Activated naive CD4-positive, alpha-beta T cell treated with anti-CD3 and anti-CD28 coated beads for 36 hours (primary cell): ENCODE results near the gene NGFR. TPM values are rescaled to one million over a fixed set of nuclear protein-coding genes. Genes with fewer than 3 reads are reported as not detected.

Source experiments
- CTCF ChIA-PET: fragments of 350-600 bp; sonication (Branson Sonifier 250); formaldehyde crosslinking; loops from one replicate; lab custom pipeline; 2021; ENCODE audit warnings: antibody characterized with exemption; lab: Charles Lee
- DNase-seq: peaks from one replicate; pipeline ENCODE4 v3.0.0-alpha.2; 2020
- H3K27ac Mint-ChIP-seq: one replicate; pipeline ENCODE4 v1.8.0; 2021; ENCODE audit warnings: mild to moderate bottlenecking, mixed read lengths
- H3K27me3 Mint-ChIP-seq: one replicate; pipeline ENCODE4 v1.8.0; 2021; ENCODE audit warnings: low read depth, mixed read lengths
- H3K36me3 Mint-ChIP-seq: one replicate; pipeline ENCODE4 v1.8.0; 2021; ENCODE audit warnings: low read depth, mixed read lengths
- H3K4me1 Mint-ChIP-seq: one replicate; pipeline ENCODE4 v1.8.0; 2021; ENCODE audit warnings: low read depth, mixed read lengths
- H3K4me3 Mint-ChIP-seq: one replicate; pipeline ENCODE4 v1.8.0; 2021; ENCODE audit warnings: mild to moderate bottlenecking, moderate library complexity, mixed read lengths
- H3K9me3 Mint-ChIP-seq: one replicate; pipeline ENCODE4 v1.8.0; 2021; ENCODE audit warnings: mixed read lengths
- intact Hi-C: fragments of 100-400 bp; cut with micrococcal nuclease; formaldehyde crosslinking; loops from one replicate; pipeline ENCODE4 v1.15.1; 2023
- total RNA-seq, 2 experiments: library from RNA; stranded (reverse); gene quantifications; one replicate each; pipeline ENCODE4 v1.2.3, GENCODE V29; 2021

The NGFR gene
- total RNA-seq, 2 experiments from 2014 or later: 0.12 TPM

DNA sequence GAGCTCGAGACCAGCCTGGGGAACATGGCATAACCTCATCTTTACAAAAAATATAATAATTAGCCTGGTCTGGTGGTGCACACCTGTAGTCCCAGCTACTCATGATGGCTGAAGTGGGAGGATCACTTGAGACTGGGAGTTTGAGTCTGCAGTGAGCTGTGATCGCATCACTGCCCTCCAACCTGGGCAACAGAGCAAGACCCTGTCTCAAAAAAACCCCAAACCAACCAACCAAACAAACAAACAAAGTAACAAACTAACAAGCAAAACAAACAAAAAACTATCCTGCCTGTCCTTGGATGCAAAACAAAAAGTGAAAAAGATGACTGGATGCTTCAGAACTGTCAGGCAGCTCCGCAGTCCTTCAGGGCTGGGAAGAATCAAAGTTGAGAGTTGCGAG is 5.7 kb upstream of the NGFR start:
- CTCF ChIA-PET: interaction anchor here (0.6 to 1.6 kb wide), 3 partner anchors 67 to 361 kb away, joined by 3 to 4 read pairs (median 3); no protein-coding TSS in a partner anchor
- Mint-ChIP-seq H3K27me3 (peaks cover 43% of the 10 kb centered on the region), H3K9me3 (no peaks in the 10 kb centered on the region), H3K4me3 (no peak overlapping the region), H3K36me3 (no peaks in the 10 kb centered on the region), H3K4me1 (peaks cover 6% of the 10 kb centered on the region), H3K27ac (no peak overlapping the region)
- intact Hi-C loops: no loop called here
- DNase-seq: no peak

DNA sequence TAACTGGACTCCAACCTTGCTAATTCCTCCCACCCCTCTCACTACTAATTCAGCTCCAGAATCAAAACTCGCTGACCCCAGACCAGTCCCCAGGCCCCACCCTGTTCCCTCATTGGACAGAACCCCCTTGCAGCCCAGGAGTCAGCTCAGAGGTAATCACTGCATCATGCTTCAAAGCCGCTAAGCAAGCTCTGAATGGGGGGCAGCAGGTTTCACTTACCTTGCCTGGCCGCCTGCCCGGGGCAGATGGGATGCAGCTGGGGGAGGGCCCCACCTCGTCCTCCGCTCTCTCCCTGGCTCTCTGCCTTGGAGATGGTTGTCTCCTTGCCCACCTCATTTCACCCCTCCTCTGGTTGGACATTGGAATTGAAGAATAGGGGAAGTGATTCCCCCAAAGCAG is 4.8 kb upstream of the NGFR start:
- H3K27ac Mint-ChIP-seq: no peak overlapping the region
- no peak for DNase-seq

DNA sequence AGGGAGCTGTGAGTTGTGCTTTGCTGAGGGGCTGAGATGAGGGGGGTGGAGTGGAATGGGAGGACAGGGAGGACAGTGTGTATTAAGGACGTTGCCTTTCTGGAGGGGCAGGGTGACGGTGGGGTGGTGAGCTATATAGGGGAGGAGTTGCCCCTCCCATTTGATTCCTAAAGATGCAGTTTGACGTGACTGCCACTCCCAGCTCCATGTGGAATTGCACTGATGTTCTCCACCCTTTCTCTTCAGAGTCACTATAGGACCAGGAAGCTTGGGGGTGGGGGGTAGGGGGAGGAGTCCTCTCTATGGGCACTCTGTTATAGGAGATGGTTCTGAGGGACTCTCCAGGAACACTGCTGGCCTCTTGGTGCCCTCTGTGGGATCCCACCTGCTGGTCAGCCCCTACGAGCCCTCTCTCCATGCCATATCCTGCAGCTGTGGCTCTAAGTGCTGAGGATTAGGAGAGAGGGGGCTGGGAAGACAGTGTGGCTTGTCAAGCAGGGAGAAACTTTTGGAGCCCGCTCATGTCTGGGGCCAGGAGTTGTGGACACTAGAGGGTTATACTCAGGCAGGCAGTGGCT is 3.8 kb upstream of the NGFR start:
- intact Hi-C loops: no loop called here
- H3K27ac Mint-ChIP-seq: no peak overlapping the region
- H3K4me3 Mint-ChIP-seq: no peak overlapping the region
- peaks cover 37% of the 10 kb centered on the region for H3K27me3 Mint-ChIP-seq
- DNase-seq: no peak
- no peaks in the 10 kb centered on the region for H3K9me3 Mint-ChIP-seq
- H3K36me3 Mint-ChIP-seq: no peaks in the 10 kb centered on the region
- peaks cover 10% of the 10 kb centered on the region for H3K4me1 Mint-ChIP-seq
- CTCF ChIA-PET: interaction anchor here (0.7 to 1.3 kb wide), 3 partner anchors 16 to 66 kb away, joined by 3 to 6 read pairs (median 3); no protein-coding TSS in a partner anchor

More for the DNA sequence above, 4.8 kb upstream of the NGFR start:
- H3K36me3 Mint-ChIP-seq: no peaks in the 10 kb centered on the region
- CTCF ChIA-PET: interaction anchor here (1.3 kb wide), 1 partner anchor 67 kb away, joined by 6 read pairs; no protein-coding TSS in a partner anchor
- H3K27me3 Mint-ChIP-seq: peaks cover 36% of the 10 kb centered on the region
- H3K4me1 Mint-ChIP-seq: peaks cover 6% of the 10 kb centered on the region
- no peaks in the 10 kb centered on the region for H3K9me3 Mint-ChIP-seq
- intact Hi-C loops: no loop called here
- no peak overlapping the region for H3K4me3 Mint-ChIP-seq

- Mint-ChIP-seq H3K36me3 (no peaks in the 10 kb centered on the region), H3K27me3 (peaks cover 44% of the 10 kb centered on the region), H3K27ac (no peak overlapping the region), H3K4me3 (peak overlapping the region; percentile 65), H3K9me3 (no peaks in the 10 kb centered on the region), H3K4me1 (peaks cover 19% of the 10 kb centered on the region)
- CTCF ChIA-PET: interaction anchor here (0.9 to 6.9 kb wide), 3 partner anchors 10 to 62 kb away, joined by 3 to 56 read pairs (median 6); no protein-coding TSS in a partner anchor
- DNase-seq: no peak
- intact Hi-C loops: loop anchor here (2.0 kb wide), 1 partner anchor 80 kb away; the partner anchor contains the start of gene PHB1
Observed at GRCh38 chr17:49494399-49494985, 601 bp upstream of the NGFR start.

GRCh38 chr17:49495842-49496182 is 719 bp downstream of the NGFR start:
- intact Hi-C loops: loop anchor here (1.0 to 5.0 kb wide), 6 partner anchors 59 to 471 kb away; partner anchors contain the start of genes DLX4, PHB1 and SLC35B1
- H3K36me3 Mint-ChIP-seq: no peaks in the 10 kb centered on the region
- H3K4me3 Mint-ChIP-seq: peak overlapping the region; percentile 65
- peaks cover 19% of the 10 kb centered on the region for H3K4me1 Mint-ChIP-seq
- H3K9me3 Mint-ChIP-seq: no peaks in the 10 kb centered on the region
- CTCF ChIA-PET: interaction anchor here (0.5 to 6.9 kb wide), 9 partner anchors 10 to 193 kb away, joined by 3 to 56 read pairs (median 3); no protein-coding TSS in a partner anchor
- no peak for DNase-seq
- peaks cover 53% of the 10 kb centered on the region for H3K27me3 Mint-ChIP-seq
- H3K27ac Mint-ChIP-seq: no peak overlapping the region

GRCh38 chr17:49496183-49496866 is 1.2 kb downstream of the NGFR start:
- peaks cover 19% of the 10 kb centered on the region for H3K4me1 Mint-ChIP-seq
- intact Hi-C loops: loop anchor here (1.0 to 5.0 kb wide), 4 partner anchors 59 to 471 kb away; partner anchors contain the start of genes DLX4 and SLC35B1
- H3K27me3 Mint-ChIP-seq: peaks cover 53% of the 10 kb centered on the region
- H3K9me3 Mint-ChIP-seq: no peaks in the 10 kb centered on the region
- no peaks in the 10 kb centered on the region for H3K36me3 Mint-ChIP-seq
- peak; percentile 84 for DNase-seq
- H3K27ac Mint-ChIP-seq: no peak overlapping the region
- H3K4me3 Mint-ChIP-seq: peak overlapping the region; percentile 65
- CTCF ChIA-PET: interaction anchor here (0.6 to 6.9 kb wide), 15 partner anchors 9 to 320 kb away, joined by 3 to 56 read pairs (median 4); no protein-coding TSS in a partner anchor

- no peak for DNase-seq
- H3K4me1 Mint-ChIP-seq: peaks cover 19% of the 10 kb centered on the region
- H3K9me3 Mint-ChIP-seq: no peaks in the 10 kb centered on the region
- CTCF ChIA-PET: interaction anchor here (0.6 to 6.9 kb wide), 11 partner anchors 9 to 320 kb away, joined by 3 to 56 read pairs (median 4); no protein-coding TSS in a partner anchor
- intact Hi-C loops: loop anchor here (1.0 to 5.0 kb wide), 4 partner anchors 59 to 470 kb away; partner anchors contain the start of genes DLX4 and SLC35B1
- H3K27me3 Mint-ChIP-seq: peaks cover 54% of the 10 kb centered on the region
- no peaks in the 10 kb centered on the region for H3K36me3 Mint-ChIP-seq
- no peak overlapping the region for H3K27ac Mint-ChIP-seq
- peak overlapping the region; percentile 56 for H3K4me3 Mint-ChIP-seq
Observed at GRCh38 chr17:49496867-49497147, 1.7 kb downstream of the NGFR start.

- H3K27ac Mint-ChIP-seq: no peak overlapping the region
- H3K36me3 Mint-ChIP-seq: no peaks in the 10 kb centered on the region
- peaks cover 19% of the 10 kb centered on the region for H3K4me1 Mint-ChIP-seq
- H3K9me3 Mint-ChIP-seq: no peaks in the 10 kb centered on the region
- CTCF ChIA-PET: interaction anchor here (0.6 to 6.9 kb wide), 12 partner anchors 8 to 319 kb away, joined by 3 to 56 read pairs (median 4); no protein-coding TSS in a partner anchor
- peaks cover 58% of the 10 kb centered on the region for H3K27me3 Mint-ChIP-seq
- H3K4me3 Mint-ChIP-seq: peak overlapping the region; percentile 56
- intact Hi-C loops: loop anchor here (5.0 kb wide), 3 partner anchors 60 to 470 kb away; partner anchors contain the start of genes DLX4 and SLC35B1
- DNase-seq: peak; percentile 25
Observed at GRCh38 chr17:49497148-49498028, 2.3 kb downstream of the NGFR start.

DNA sequence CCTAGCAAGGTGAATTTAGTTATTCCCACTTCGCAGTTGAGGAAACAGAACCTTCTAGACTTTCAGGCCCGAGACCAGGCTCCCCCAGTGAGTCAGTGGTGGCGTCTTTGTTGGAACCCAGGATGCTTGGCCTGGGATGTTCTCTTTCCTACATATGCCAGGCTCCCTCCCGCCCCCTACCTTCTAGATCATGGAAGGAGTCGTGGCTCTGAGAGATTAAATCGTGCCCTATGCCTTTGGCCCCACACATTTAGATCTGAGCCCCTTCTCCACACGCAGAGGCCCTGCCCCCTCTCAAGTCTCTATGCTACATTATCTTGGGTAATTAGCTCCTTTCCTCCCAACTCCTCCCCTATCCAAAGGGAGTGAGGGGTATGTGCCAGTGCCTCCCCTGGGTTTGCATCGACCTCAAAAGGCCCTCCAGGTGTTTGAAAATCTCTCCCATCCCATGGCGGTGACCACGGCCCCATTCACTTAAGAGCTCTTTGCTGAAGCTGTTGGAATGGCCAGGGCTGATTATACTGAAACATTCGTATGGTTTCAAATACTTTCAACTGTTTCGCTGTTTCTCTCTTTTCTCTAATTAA is 3.0 kb downstream of the NGFR start:
- Mint-ChIP-seq H3K4me3 (peak overlapping the region; percentile 56), H3K27ac (no peak overlapping the region), H3K9me3 (no peaks in the 10 kb centered on the region), H3K27me3 (peaks cover 65% of the 10 kb centered on the region), H3K4me1 (peaks cover 19% of the 10 kb centered on the region), H3K36me3 (no peaks in the 10 kb centered on the region)
- no peak for DNase-seq
- intact Hi-C loops: loop anchor here (5.0 kb wide), 3 partner anchors 61 to 469 kb away; partner anchors contain the start of genes DLX4 and SLC35B1
- CTCF ChIA-PET: interaction anchor here (2.0 to 6.9 kb wide), 2 partner anchors 59 to 90 kb away, joined by 8 to 56 read pairs; no protein-coding TSS in a partner anchor

DNA sequence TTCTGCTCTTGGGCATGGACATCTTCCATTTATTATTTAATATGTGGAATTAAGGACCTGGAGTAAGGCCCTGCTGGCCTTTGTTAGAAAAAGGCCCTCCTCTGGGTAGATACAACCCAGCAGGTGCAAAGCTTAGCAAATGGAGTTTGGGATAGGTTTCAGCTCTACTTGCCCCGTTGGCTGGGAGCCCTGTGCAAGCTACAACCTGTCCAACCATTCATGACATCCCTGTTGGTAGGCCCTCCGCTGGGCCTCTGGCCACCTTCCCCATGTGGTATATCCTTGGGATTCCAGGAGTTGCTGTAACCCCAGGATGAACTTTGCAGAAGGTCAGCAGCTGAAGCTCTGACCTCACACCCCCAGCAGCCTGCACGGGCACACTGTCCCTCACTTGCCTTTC is 6.4 kb downstream of the NGFR start:
- CTCF ChIA-PET: interaction anchor here (2.3 kb wide), 1 partner anchor 54 kb away, joined by 9 read pairs; no protein-coding TSS in a partner anchor
- Mint-ChIP-seq H3K36me3 (no peaks in the 10 kb centered on the region), H3K27me3 (peaks cover 77% of the 10 kb centered on the region), H3K4me3 (no peak overlapping the region), H3K4me1 (peaks cover 13% of the 10 kb centered on the region), H3K27ac (no peak overlapping the region), H3K9me3 (no peaks in the 10 kb centered on the region)
- intact Hi-C loops: no loop called here
- DNase-seq: no peak

DNA sequence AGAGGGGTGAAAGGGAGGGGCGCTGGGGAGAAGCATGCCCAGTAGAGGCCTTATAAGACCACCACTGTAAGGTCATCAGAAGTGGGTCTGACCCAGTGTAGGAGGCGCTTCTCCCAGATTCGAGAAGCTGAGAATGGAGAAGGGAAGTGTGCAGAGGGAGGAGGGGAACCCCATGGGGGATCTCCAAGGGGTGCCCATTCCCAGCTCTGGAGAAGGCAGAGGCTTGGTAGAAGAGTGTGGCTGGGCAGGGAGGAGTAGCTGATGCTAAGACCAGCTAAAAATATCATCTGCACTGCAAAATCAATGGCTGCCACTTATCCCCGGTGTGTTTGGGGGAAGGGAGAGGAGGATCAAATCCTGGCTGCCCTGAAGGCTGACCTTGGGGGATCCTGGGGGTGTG is 7.2 kb downstream of the NGFR start:
- H3K4me1 Mint-ChIP-seq: peaks cover 9% of the 10 kb centered on the region
- CTCF ChIA-PET: interaction anchor here (2.3 kb wide), 1 partner anchor 54 kb away, joined by 9 read pairs; no protein-coding TSS in a partner anchor
- peaks cover 79% of the 10 kb centered on the region for H3K27me3 Mint-ChIP-seq
- intact Hi-C loops: no loop called here
- no peak overlapping the region for H3K27ac Mint-ChIP-seq
- no peaks in the 10 kb centered on the region for H3K9me3 Mint-ChIP-seq
- DNase-seq: no peak
- no peaks in the 10 kb centered on the region for H3K36me3 Mint-ChIP-seq
- H3K4me3 Mint-ChIP-seq: no peak overlapping the region
